Activated naive CD8-positive, alpha-beta T cell treated with anti-CD3 and anti-CD28 coated beads, Interleukin-2, amount 10 ng/mL, durations not matched to agents 7 days and 5 days (primary cell): Measurements from ENCODE around the gene CTNNA3. TPM values are rescaled to one million over a fixed set of nuclear protein-coding genes. Genes with fewer than 3 reads are reported as not detected.

Source experiments
- ATAC-seq: fragments of 150-1000 bp; cut with Tn5 transposase; one replicate; pipeline ENCODE4 v1.10.0; 2021; ENCODE audit warnings: low read depth, moderate library complexity
- POLR2A ChIA-PET: fragments of 350-600 bp; sonication (Branson Sonifier 250); formaldehyde crosslinking; loops from one replicate; lab custom pipeline; 2021; ENCODE audit warnings: antibody characterized with exemption; lab: Charles Lee
- DNase-seq: peaks from one replicate; pipeline ENCODE4 v3.0.0; 2021
- H3K27ac Mint-ChIP-seq: one replicate; pipeline ENCODE4 v1.8.0; 2022; ENCODE audit warnings: mild to moderate bottlenecking, mixed read lengths
- H3K27me3 Mint-ChIP-seq: one replicate; pipeline ENCODE4 v1.8.0; 2022; ENCODE audit warnings: mild to moderate bottlenecking, moderate library complexity, mixed read lengths
- H3K36me3 Mint-ChIP-seq: one replicate; pipeline ENCODE4 v1.8.0; 2021; ENCODE audit warnings: mild to moderate bottlenecking, mixed read lengths
- H3K4me1 Mint-ChIP-seq: one replicate; pipeline ENCODE4 v1.8.0; 2021; ENCODE audit warnings: mixed read lengths
- H3K4me3 Mint-ChIP-seq: one replicate; pipeline ENCODE4 v1.8.0; 2022; ENCODE audit warnings: mild to moderate bottlenecking, moderate library complexity, mixed read lengths
- H3K9me3 Mint-ChIP-seq: one replicate; pipeline ENCODE4 v1.8.0; 2021; ENCODE audit warnings: mixed read lengths
- total RNA-seq, 2 experiments: library from RNA; stranded (reverse); gene quantifications; one replicate each; pipeline ENCODE4 v1.2.3, GENCODE V29; 2021

Gene CTNNA3
- total RNA-seq, 2 experiments from 2014 or later: 2.4 to 3.6 TPM

DNA sequence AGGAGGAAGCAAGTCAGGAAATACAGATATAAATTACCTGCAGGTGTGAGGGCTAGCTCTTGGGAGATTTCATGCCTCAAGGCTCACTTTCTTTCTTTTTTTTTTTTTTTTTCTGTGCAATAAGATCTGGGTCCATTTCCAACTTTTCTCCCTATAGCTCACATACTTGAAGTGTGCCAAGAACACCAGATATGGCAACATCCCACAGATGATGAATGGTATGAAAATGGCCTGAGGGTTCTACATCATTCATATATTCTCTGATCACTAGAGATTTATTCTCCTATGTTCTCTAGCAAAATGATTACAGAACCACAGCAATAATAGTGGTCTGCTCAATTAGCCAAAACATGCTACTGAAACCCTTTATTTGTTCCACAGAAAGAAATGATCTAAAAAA lies 653.0 kb downstream of the CTNNA3 start:
- DNase-seq: no peak
- Mint-ChIP-seq H3K4me3 (no peak overlapping the region), H3K27ac (no peak overlapping the region), H3K36me3 (no peaks in the 10 kb centered on the region), H3K4me1 (no peaks in the 10 kb centered on the region), H3K27me3 (no peaks in the 10 kb centered on the region), H3K9me3 (no peaks in the 10 kb centered on the region)
- no peak for ATAC-seq
- POLR2A ChIA-PET: no interaction called here

DNA sequence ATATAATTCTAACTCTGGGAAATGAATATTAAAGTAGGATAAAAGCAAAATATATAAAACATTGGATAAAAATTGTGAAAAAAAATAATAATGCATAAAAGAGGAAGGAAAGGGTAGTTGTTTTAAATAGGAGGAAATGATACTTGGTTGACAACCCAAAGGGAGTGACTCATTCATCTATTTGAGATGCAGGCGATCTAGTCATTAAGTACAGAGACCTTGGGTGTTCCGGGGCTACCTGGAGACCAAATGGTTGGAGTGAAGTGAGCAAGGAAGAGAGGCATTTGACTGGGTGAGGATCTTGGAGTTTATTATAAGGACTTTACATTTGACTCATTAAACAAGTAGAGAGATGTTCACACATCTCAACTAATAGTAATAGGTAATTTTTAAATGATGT lies 659.2 kb downstream of the CTNNA3 start:
- no peak overlapping the region for H3K27ac Mint-ChIP-seq
- H3K4me1 Mint-ChIP-seq: no peaks in the 10 kb centered on the region
- no peak overlapping the region for H3K4me3 Mint-ChIP-seq
- H3K36me3 Mint-ChIP-seq: no peaks in the 10 kb centered on the region
- POLR2A ChIA-PET: no interaction called here
- ATAC-seq: no peak
- no peak for DNase-seq
- H3K9me3 Mint-ChIP-seq: no peaks in the 10 kb centered on the region
- no peaks in the 10 kb centered on the region for H3K27me3 Mint-ChIP-seq

DNA sequence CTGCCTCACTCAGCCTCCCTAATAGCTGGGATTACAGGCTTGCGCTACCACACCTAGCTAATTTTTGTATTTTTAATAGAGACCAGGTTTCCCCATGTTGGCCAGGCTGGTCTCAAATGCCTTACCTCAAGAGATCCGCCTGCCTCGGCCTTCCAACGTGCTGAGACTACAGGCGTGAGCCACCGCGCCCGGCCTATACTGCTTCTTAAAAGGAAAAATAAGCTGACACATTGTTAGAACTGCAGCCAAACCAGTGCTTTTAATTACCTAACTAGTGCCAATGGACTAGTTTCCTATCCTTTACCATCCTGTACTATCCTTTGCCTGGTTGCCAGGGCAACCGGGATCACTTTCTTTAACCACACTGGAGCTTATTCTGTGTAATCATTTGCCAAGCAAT lies 662.1 kb downstream of the CTNNA3 start:
- Mint-ChIP-seq H3K4me3 (no peak overlapping the region), H3K4me1 (no peaks in the 10 kb centered on the region), H3K27me3 (no peaks in the 10 kb centered on the region), H3K27ac (no peak overlapping the region), H3K36me3 (no peaks in the 10 kb centered on the region), H3K9me3 (no peaks in the 10 kb centered on the region)
- ATAC-seq: no peak
- DNase-seq: no peak
- POLR2A ChIA-PET: no interaction called here

DNA sequence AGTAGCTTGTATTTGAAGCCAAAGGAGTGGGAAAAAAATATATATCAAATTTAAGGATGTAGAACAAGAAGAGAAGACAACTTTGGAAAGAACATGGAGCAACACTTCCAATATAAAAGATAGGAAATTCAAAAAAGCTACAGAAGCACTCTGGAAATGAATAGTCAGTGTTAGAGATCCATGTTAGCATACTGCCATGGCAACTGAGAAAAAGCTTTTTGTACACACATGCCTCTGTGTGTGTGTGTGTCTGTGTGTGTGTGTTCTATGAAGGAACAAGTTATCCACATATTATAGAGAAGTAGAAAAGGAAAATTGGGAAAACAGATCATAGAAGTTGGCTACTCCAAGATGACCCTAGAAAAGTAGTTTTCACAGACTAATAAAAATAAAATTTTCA lies 673.9 kb downstream of the CTNNA3 start:
- H3K36me3 Mint-ChIP-seq: no peaks in the 10 kb centered on the region
- H3K9me3 Mint-ChIP-seq: peaks cover 2% of the 10 kb centered on the region
- no peak for DNase-seq
- H3K4me3 Mint-ChIP-seq: no peak overlapping the region
- no peak overlapping the region for H3K27ac Mint-ChIP-seq
- no peak for ATAC-seq
- no peaks in the 10 kb centered on the region for H3K27me3 Mint-ChIP-seq
- no peaks in the 10 kb centered on the region for H3K4me1 Mint-ChIP-seq
- POLR2A ChIA-PET: no interaction called here

DNA sequence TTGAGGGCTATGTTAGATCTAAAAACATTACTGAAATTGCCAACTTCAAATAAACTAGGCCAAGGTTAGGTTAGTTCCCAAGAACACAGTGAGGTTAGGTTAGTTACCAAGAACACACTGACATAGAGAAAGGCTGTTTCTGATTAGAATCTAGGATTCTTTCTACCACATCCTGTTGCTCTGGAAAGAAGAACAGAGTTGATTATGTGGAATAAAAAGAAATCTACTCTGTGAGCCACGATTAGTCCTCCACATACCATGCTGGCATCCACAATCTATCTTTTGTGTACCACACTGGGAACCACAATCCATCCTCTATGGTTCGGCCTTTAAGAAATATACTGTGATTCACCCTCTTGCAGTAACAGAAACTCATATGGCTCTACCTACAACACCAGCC lies 678.8 kb downstream of the CTNNA3 start:
- Mint-ChIP-seq H3K36me3 (no peaks in the 10 kb centered on the region), H3K27me3 (no peaks in the 10 kb centered on the region), H3K9me3 (no peaks in the 10 kb centered on the region), H3K27ac (no peak overlapping the region), H3K4me3 (no peak overlapping the region), H3K4me1 (no peaks in the 10 kb centered on the region)
- DNase-seq (no peak), ATAC-seq (no peak)
- POLR2A ChIA-PET: no interaction called here

DNA sequence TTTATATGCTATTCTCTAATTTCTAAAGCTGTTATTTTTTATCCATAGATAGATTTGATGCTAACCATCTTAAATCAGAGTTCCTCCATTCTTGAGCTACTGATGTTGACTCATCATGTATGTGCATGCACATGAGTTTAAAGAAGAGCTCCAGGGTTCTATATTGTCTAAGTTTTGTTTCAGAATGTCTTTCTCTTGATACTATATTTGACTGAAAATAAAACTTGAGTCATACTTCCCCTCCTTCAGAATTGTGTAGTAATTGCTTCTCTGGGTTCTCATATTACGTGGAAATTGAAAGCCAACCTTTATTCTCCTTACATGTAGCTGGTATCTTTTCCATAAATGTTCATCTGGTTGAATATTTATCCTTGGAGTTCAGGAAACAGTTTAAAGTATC lies 680.8 kb downstream of the CTNNA3 start:
- POLR2A ChIA-PET: no interaction called here
- Mint-ChIP-seq H3K9me3 (no peaks in the 10 kb centered on the region), H3K4me3 (no peak overlapping the region), H3K4me1 (no peaks in the 10 kb centered on the region), H3K27ac (no peak overlapping the region), H3K36me3 (no peaks in the 10 kb centered on the region), H3K27me3 (no peaks in the 10 kb centered on the region)
- DNase-seq (no peak), ATAC-seq (no peak)

DNA sequence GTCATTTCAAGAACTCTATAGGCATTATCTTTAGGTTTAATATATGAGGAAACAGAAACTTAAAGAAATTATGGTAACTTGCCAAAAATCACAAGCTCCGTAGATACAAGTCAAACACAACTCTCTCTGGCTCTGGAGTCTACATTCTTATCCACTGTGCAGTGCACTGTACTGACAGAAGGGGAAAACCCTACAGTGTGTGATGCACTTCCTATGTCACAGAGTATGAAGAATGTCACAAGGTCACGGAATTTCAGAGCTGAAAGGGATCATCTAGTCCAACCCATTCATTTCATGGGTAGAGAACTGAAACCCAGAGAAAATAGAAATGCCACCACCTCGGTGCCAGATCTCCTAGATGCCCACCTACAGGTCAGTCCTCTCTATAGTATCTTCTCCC lies 684.0 kb downstream of the CTNNA3 start:
- H3K27me3 Mint-ChIP-seq: no peaks in the 10 kb centered on the region
- no peaks in the 10 kb centered on the region for H3K36me3 Mint-ChIP-seq
- ATAC-seq: no peak
- no peak overlapping the region for H3K27ac Mint-ChIP-seq
- no peak overlapping the region for H3K4me3 Mint-ChIP-seq
- POLR2A ChIA-PET: no interaction called here
- DNase-seq: no peak
- H3K4me1 Mint-ChIP-seq: no peaks in the 10 kb centered on the region
- H3K9me3 Mint-ChIP-seq: no peaks in the 10 kb centered on the region

DNA sequence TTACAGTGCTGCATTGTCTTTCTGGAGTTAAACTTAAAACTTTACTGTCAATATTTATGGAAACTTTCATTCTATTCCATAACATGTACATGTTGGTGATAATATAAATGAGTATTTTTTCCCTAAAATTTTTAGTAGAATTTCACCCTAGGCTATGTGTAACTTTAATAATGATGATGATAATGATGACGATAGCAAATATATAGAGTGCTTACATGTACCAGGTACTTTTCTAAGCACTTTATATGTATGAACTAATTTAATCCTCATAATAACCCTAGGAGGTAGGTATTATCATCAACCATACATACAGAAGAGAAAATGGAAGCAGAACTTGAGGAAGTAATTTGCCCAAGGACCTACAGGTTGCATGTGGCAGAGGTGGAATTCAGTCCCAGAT lies 684.5 kb downstream of the CTNNA3 start:
- ATAC-seq (no peak), DNase-seq (no peak)
- Mint-ChIP-seq H3K36me3 (no peaks in the 10 kb centered on the region), H3K27ac (no peak overlapping the region), H3K9me3 (no peaks in the 10 kb centered on the region), H3K4me1 (no peaks in the 10 kb centered on the region), H3K27me3 (no peaks in the 10 kb centered on the region), H3K4me3 (no peak overlapping the region)
- POLR2A ChIA-PET: no interaction called here

DNA sequence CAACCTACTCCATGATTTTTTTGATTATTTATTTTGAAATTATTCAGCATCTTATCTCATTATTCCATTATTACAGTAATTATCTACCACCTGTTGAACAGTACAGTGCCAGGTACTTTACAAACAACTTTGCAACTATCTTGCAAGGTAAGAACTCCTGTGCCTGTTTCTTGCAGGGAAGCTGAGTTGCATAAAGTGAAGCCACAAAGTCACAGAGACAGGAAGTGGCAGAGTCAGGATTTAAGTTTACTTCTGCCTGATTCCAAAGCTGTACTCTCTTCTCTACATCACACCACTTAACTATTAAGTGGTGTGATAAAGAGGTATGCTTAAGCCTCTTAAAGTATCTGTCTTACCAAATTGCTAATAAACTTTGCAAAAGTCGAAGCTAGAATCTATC lies 690.0 kb downstream of the CTNNA3 start:
- no peaks in the 10 kb centered on the region for H3K36me3 Mint-ChIP-seq
- H3K27ac Mint-ChIP-seq: no peak overlapping the region
- H3K27me3 Mint-ChIP-seq: no peaks in the 10 kb centered on the region
- POLR2A ChIA-PET: no interaction called here
- ATAC-seq (no peak), DNase-seq (no peak)
- no peaks in the 10 kb centered on the region for H3K9me3 Mint-ChIP-seq
- H3K4me3 Mint-ChIP-seq: no peak overlapping the region
- no peaks in the 10 kb centered on the region for H3K4me1 Mint-ChIP-seq

DNA sequence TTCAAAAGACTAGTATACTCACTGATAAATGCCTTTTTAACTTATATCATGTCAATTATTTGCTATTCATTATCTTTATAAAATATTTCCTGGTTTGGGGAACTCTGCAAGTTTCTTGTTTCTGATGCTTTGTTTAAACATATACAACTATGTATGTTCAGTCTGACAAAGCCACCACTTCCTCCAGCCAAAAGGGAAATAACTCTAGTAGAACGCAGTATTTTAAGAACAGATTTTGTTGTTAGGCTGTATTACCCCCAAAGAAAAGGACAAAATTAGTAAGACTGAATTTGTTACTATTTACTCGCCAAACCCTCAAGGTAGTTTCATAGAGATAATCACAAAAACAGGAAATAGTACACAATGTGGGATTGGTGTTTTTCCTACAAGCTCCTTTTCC lies 691.3 kb downstream of the CTNNA3 start:
- no peak overlapping the region for H3K27ac Mint-ChIP-seq
- H3K36me3 Mint-ChIP-seq: no peaks in the 10 kb centered on the region
- H3K9me3 Mint-ChIP-seq: no peaks in the 10 kb centered on the region
- POLR2A ChIA-PET: no interaction called here
- ATAC-seq: no peak
- no peak overlapping the region for H3K4me3 Mint-ChIP-seq
- no peaks in the 10 kb centered on the region for H3K4me1 Mint-ChIP-seq
- H3K27me3 Mint-ChIP-seq: no peaks in the 10 kb centered on the region
- DNase-seq: no peak

DNA sequence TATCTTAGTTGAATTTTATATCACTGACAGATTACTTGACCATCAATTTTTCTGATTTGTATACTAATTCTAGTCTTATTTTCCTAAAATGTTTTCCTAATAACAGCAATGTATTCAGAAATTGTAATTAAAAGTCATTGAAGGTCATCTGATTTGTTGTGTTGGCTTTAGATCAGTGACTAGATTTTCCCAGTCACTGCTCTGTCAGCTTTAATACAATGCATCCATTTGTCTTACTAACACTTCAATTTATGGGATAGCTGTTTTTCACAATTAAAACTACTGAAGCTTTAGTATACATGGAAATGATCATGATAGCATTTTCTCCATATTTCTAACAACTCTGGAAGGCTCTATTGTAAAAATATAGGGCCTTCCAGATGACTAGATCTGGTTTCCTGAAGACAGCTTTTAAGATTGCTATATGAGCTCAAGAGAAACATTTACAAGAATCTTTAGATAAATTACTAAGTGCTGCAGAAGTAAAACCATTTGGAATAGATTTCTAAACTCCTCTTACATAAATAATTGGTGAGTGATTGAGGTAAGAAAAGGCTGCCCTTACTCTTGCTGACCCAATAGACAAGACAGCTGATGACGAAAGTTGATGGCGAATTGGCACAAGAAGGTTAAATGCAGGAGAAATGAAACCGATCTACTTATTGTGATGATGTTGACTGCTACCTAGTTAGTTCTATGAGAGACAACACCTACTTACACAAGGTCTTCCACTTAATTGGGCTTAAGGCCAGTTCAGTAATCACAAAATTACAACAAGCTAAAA lies 696.0 kb downstream of the CTNNA3 start:
- Mint-ChIP-seq H3K9me3 (no peaks in the 10 kb centered on the region), H3K27ac (no peak overlapping the region), H3K27me3 (no peaks in the 10 kb centered on the region), H3K36me3 (no peaks in the 10 kb centered on the region), H3K4me3 (no peak overlapping the region), H3K4me1 (no peaks in the 10 kb centered on the region)
- ATAC-seq (no peak), DNase-seq (no peak)
- POLR2A ChIA-PET: no interaction called here

DNA sequence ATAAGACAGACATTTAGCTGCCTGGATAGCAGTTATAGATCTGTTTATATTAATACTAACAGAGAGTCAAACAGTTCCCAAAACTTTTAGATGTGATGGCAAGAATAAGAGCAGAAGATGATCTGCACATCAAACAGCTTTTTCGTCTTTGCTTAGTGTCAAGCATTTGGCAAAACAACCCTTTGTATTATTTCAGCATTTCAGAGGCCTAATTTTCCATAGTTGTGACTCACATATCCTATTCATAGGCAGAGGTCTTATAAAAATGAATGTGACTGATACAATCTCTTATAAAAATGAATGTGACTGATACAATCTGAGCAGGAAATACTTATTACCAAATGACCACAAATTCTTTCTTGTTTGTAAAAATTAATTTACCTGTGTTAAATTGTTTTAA lies 699.0 kb downstream of the CTNNA3 start:
- Mint-ChIP-seq H3K4me1 (no peaks in the 10 kb centered on the region), H3K36me3 (no peaks in the 10 kb centered on the region), H3K9me3 (no peaks in the 10 kb centered on the region), H3K4me3 (no peak overlapping the region), H3K27ac (no peak overlapping the region), H3K27me3 (no peaks in the 10 kb centered on the region)
- no peak for DNase-seq
- POLR2A ChIA-PET: no interaction called here
- ATAC-seq: no peak

DNA sequence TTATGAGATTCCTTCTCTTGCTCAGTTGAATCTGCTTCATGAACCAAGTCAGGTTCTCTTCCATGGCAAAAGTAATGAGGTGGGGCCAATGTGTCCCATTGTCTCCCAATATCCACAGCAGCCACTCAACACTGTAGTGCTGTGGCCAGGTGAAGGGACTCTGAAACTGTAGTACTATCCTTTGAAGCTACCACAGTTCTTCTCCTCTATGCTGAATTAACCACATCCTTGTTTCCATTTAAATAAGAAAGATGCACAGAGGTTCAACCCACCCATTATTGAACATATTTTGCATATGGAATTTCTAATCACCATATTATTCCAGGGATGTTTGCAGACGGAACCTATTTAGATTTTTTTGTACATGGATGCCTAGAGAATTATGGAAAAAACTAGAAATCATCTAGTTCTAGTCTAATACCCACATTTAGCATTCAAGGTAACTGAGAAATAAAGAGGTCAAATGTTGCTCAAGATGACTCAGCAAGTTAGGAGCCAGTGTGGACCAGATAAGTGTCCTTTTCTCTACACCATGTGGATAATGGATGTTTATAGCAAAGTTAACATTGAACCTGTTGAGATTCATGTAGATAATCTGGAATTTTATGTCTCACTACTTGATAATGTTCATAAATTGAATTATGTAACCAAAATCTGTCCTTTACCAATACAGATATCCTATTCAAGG lies 705.7 kb downstream of the CTNNA3 start:
- Mint-ChIP-seq H3K9me3 (no peaks in the 10 kb centered on the region), H3K27me3 (no peaks in the 10 kb centered on the region), H3K4me3 (no peak overlapping the region), H3K36me3 (no peaks in the 10 kb centered on the region), H3K27ac (no peak overlapping the region), H3K4me1 (no peaks in the 10 kb centered on the region)
- ATAC-seq (no peak), DNase-seq (no peak)
- POLR2A ChIA-PET: no interaction called here

DNA sequence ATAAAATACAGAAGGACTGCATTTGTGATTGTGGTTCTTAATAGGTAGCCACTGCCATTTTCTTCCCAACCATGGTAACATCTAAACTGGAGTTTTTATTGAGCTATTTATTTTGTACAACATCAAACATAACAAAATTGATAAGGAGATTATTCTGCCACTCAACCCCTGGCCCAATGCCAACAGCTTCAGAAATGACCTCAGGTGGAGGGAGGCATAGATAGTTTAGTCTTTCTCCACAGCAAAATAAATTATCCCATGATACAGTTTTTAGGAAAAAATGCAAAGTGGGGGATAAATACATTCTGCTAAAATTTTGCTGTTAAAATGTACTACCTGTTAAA lies 712.5 kb downstream of the CTNNA3 start:
- Mint-ChIP-seq H3K27me3 (no peaks in the 10 kb centered on the region), H3K4me1 (no peaks in the 10 kb centered on the region), H3K36me3 (no peaks in the 10 kb centered on the region), H3K27ac (no peak overlapping the region), H3K4me3 (no peak overlapping the region), H3K9me3 (no peaks in the 10 kb centered on the region)
- ATAC-seq: no peak
- POLR2A ChIA-PET: no interaction called here
- DNase-seq: no peak
